Ishikawa (cell line): ENCODE measurements around the gene KRTAP9-1.

Source experiments
- CEBPB ChIP-seq: IDR thresholded peaks from 2 replicates; pipeline ENCODE4 v1.6.1; 2012
- CREB1 ChIP-seq: IDR thresholded peaks from 2 replicates; pipeline ENCODE4 v1.6.1; 2012; ENCODE audit warnings: low read depth
- EGR1 ChIP-seq: IDR thresholded peaks from 2 replicates; pipeline ENCODE4 v1.6.1; 2012
- EP300 ChIP-seq: IDR thresholded peaks from 2 replicates; pipeline ENCODE4 v1.6.1; 2012; ENCODE audit warnings: borderline replicate concordance
- FOXM1 ChIP-seq: IDR thresholded peaks from 2 replicates; pipeline ENCODE4 v1.6.1; 2012; ENCODE audit warnings: low read depth, borderline replicate concordance
- MAX ChIP-seq: IDR thresholded peaks from 2 replicates; pipeline ENCODE4 v1.6.1; 2012
- NFIC ChIP-seq: IDR thresholded peaks from 2 replicates; pipeline ENCODE4 v1.6.1; 2012
- RAD21 ChIP-seq: IDR thresholded peaks from 2 replicates; pipeline ENCODE4 v1.6.1; 2012; ENCODE audit warnings: low read depth
- REST ChIP-seq: IDR thresholded peaks from 2 replicates; pipeline ENCODE4 v1.6.1; 2012; ENCODE audit warnings: low read depth, mild to moderate bottlenecking
- TAF1 ChIP-seq: IDR thresholded peaks from 2 replicates; pipeline ENCODE4 v1.6.1; 2012; ENCODE audit warnings: low read depth, mild to moderate bottlenecking
- TCF12 ChIP-seq: IDR thresholded peaks from 2 replicates; pipeline ENCODE4 v1.6.1; 2012; ENCODE audit warnings: low read depth
- TEAD4 ChIP-seq: IDR thresholded peaks from 2 replicates; pipeline ENCODE4 v1.6.1; 2012
- USF1 ChIP-seq: IDR thresholded peaks from 2 replicates; pipeline ENCODE4 v1.6.1; 2012
- YY1 ChIP-seq: IDR thresholded peaks from 2 replicates; pipeline ENCODE4 v1.6.1; 2012; ENCODE audit warnings: low read depth
- ZBTB7A ChIP-seq: IDR thresholded peaks from 2 replicates; pipeline ENCODE4 v1.6.1; 2012; ENCODE audit warnings: low read depth

The KRTAP9-1 gene

GRCh38 chr17:41168121-41168520 is 21.6 kb upstream of the KRTAP9-1 start, which contains the start of gene KRTAP4-3:
TSS of gene KRTAP4-3 (minus strand) at chr17:41168221. CDS start at chr17:41168172, 49 bp downstream.
- no peak for TF ChIP-seq YY1
- no peak for TF ChIP-seq USF1
- no peak for TF ChIP-seq ZBTB7A
- no peak for TF ChIP-seq CREB1
- no peak for TF ChIP-seq RAD21
- no peak for TF ChIP-seq NFIC
- no peak for TF ChIP-seq CEBPB
- TF ChIP-seq MAX = no peak
- no peak for TF ChIP-seq REST
- TF ChIP-seq TCF12 = no peak
- no peak for TF ChIP-seq EGR1
- no peak for TF ChIP-seq FOXM1
- TF ChIP-seq TEAD4 = no peak
- no peak for TF ChIP-seq EP300
- no peak for TF ChIP-seq TAF1

GRCh38 chr17:41171886-41172285 is 17.8 kb upstream of the KRTAP9-1 start:
- TF ChIP-seq EGR1 = no peak

GRCh38 chr17:41176744-41177387 is 12.8 kb upstream of the KRTAP9-1 start:
- TF ChIP-seq NFIC = no peak

GRCh38 chr17:41177727-41178271 is 11.9 kb upstream of the KRTAP9-1 start, which contains the start of gene KRTAP4-2:
TSS of gene KRTAP4-2 (minus strand) at chr17:41178221. CDS start at chr17:41178164, 57 bp downstream.
- TF ChIP-seq EGR1 (no peak), RAD21 (no peak), YY1 (no peak), CREB1 (no peak)

- no peak for TF ChIP-seq CREB1
- no peak for TF ChIP-seq ZBTB7A
- TF ChIP-seq MAX = no peak
- no peak for TF ChIP-seq TCF12
- no peak for TF ChIP-seq TAF1
- TF ChIP-seq CEBPB = no peak
- no peak for TF ChIP-seq REST
- TF ChIP-seq YY1 = no peak
- no peak for TF ChIP-seq USF1
- no peak for TF ChIP-seq TEAD4
- TF ChIP-seq EGR1 = no peak
- no peak for TF ChIP-seq RAD21
- no peak for TF ChIP-seq EP300
- no peak for TF ChIP-seq NFIC
- no peak for TF ChIP-seq FOXM1
Measured at GRCh38 chr17:41178341-41178740, 11.3 kb upstream of the KRTAP9-1 start.

- TF ChIP-seq EP300 (no peak), FOXM1 (no peak), TCF12 (no peak), TEAD4 (no peak), USF1 (no peak), MAX (no peak), YY1 (no peak)
Measured at GRCh38 chr17:41178843-41179616, 10.7 kb upstream of the KRTAP9-1 start.
